Neural cell (in vitro differentiated cells): Measurements from ENCODE around the gene REXO1. TPM values are rescaled to one million over a fixed set of nuclear protein-coding genes. Genes with fewer than 3 reads are reported as not detected.
A peak's percentile ranks its signal among the peaks of the same experiment; 100 is the strongest.

Experiments used
- H2AFZ ChIP-seq: fragments of 200-600, 300-800 bp; sonication (generic), shearing (Covaris generic); 2 replicates; pipeline ENCODE4 v1.6.0; 2014; ENCODE audit warnings: low read depth, mild to moderate bottlenecking, antibody characterized with exemption, low read length, moderate library complexity
- H3F3A ChIP-seq: fragments of 200-600 bp; shearing (Covaris generic); 2 replicates; pipeline ENCODE4 v1.6.1; 2016; ENCODE audit warnings: mild to moderate bottlenecking, moderate library complexity, mixed read lengths, antibody characterized with exemption, low read length; ENCODE audit not compliant: insufficient read depth, poor library complexity, severe bottlenecking
- H3K27ac ChIP-seq: fragments of 200-600, 300-800 bp; sonication (generic), shearing (Covaris generic); 2 replicates; pipeline ENCODE4 v1.5.1; 2014; ENCODE audit warnings: mild to moderate bottlenecking, low read length, moderate library complexity
- H3K27me3 ChIP-seq: fragments of 300-800, 200-600 bp; sonication (generic), shearing (Covaris generic); 2 replicates; pipeline ENCODE4 v1.6.0; 2014; ENCODE audit warnings: mild to moderate bottlenecking, low read depth, low read length, moderate library complexity; ENCODE audit not compliant: insufficient read depth
- H3K36me3 ChIP-seq: fragments of 300-800, 200-600 bp; sonication (generic), shearing (Covaris generic); 2 replicates; pipeline ENCODE4 v1.5.1; 2014; ENCODE audit warnings: mild to moderate bottlenecking, antibody characterized with exemption, low read length, moderate library complexity; ENCODE audit not compliant: insufficient read depth
- H3K4me2 ChIP-seq: fragments of 300-800, 200-600 bp; sonication (generic), shearing (Covaris generic); 2 replicates; pipeline ENCODE4 v1.6.0; 2014; ENCODE audit warnings: mild to moderate bottlenecking, low read length
- H3K4me3 ChIP-seq: fragments of 300-800, 200-600 bp; sonication (generic), shearing (Covaris generic); 2 replicates; pipeline ENCODE4 v1.5.1; 2014; ENCODE audit warnings: mild to moderate bottlenecking, low read length, moderate library complexity
- H3K79me2 ChIP-seq: fragments of 200-600 bp; shearing (Covaris generic); replicated peaks from 2 replicates; pipeline ENCODE4 v1.6.0; 2014; ENCODE audit warnings: mild to moderate bottlenecking, low read length, moderate library complexity; ENCODE audit not compliant: insufficient read depth
- H3K9ac ChIP-seq: fragments of 300-800, 200-600 bp; sonication (generic), shearing (Covaris generic); 2 replicates; pipeline ENCODE4 v1.6.1; 2016; ENCODE audit warnings: mild to moderate bottlenecking, low read length, mixed read lengths
- H3K9me2 ChIP-seq: fragments of 200-600 bp; shearing (Covaris generic); 2 replicates; pipeline ENCODE4 v1.6.1; 2016; ENCODE audit warnings: mild to moderate bottlenecking, low read length, mixed read lengths; ENCODE audit not compliant: insufficient read depth
- H3K9me3 ChIP-seq: fragments of 200-600, 300-800 bp; sonication (generic), shearing (Covaris generic); 2 replicates; pipeline ENCODE4 v1.6.1; 2016; ENCODE audit warnings: mild to moderate bottlenecking, mixed run types, low read length, moderate library complexity, mixed read lengths
- H4K20me1 ChIP-seq: fragments of 200-600 bp; shearing (Covaris generic); 2 replicates; pipeline ENCODE4 v1.6.1; 2016; ENCODE audit warnings: mild to moderate bottlenecking, mixed run types; ENCODE audit not compliant: insufficient read depth
- CTCF ChIP-seq: fragments of 450-650 bp; IDR thresholded peaks from 2 replicates; pipeline ENCODE4 v1.5.1; 2014; ENCODE audit warnings: antibody characterized with exemption, mild to moderate bottlenecking, moderate library complexity; ENCODE audit not compliant: poor library complexity, severe bottlenecking
- EP300 ChIP-seq: fragments of 450-650 bp; conservative IDR thresholded peaks from 2 replicates; pipeline ENCODE4 v1.6.1; 2014; ENCODE audit warnings: antibody characterized with exemption, mild to moderate bottlenecking, moderate library complexity; ENCODE audit not compliant: poor library complexity, severe bottlenecking
- MXI1 ChIP-seq: fragments of 450-650 bp; conservative IDR thresholded peaks from 2 replicates; pipeline ENCODE4 v1.6.1; 2014; ENCODE audit warnings: antibody characterized with exemption, mild to moderate bottlenecking; ENCODE audit not compliant: poor library complexity, severe bottlenecking
- POLR2AphosphoS5 ChIP-seq: IDR thresholded peaks from 2 replicates; pipeline ENCODE4 v1.6.1; 2012
- RAD21 ChIP-seq: fragments of 450-650 bp; conservative IDR thresholded peaks from 2 replicates; pipeline ENCODE4 v1.6.1; 2014; ENCODE audit warnings: antibody characterized with exemption, mild to moderate bottlenecking, moderate library complexity
- SMC3 ChIP-seq: fragments of 450-650 bp; conservative IDR thresholded peaks from 2 replicates; pipeline ENCODE4 v1.6.1; 2014; ENCODE audit warnings: antibody characterized with exemption, mild to moderate bottlenecking, moderate library complexity; ENCODE audit not compliant: poor library complexity
- polyA plus RNA-seq: library from polyadenylated mRNA; depleted of rRNA; stranded (reverse); fragments of >200 nt; gene quantifications from 2 replicates; pipeline ENCODE4 v1.2.3, GENCODE V29; 2014

REXO1 gene
- polyA plus RNA-seq, 1 donor from 2014 or later, result 9.2 TPM

GRCh38 chr19:1849132-1849474 lies 820 bp upstream of the REXO1 start:
- H3K9ac ChIP-seq, result no peak overlapping the region

GRCh38 chr19:1847684-1848398 lies 442 bp downstream of the REXO1 start:
- no peaks in the 10 kb centered on the region for H3K36me3 ChIP-seq
- no peak for TF ChIP-seq POLR2AphosphoS5
- TF ChIP-seq EP300, result no peak
- peak; percentile 36 for TF ChIP-seq MXI1
- H3K4me2 ChIP-seq, result peak overlapping the region; percentile 94
- peak overlapping the region; percentile 96 for H3K4me3 ChIP-seq
- H3K9me3 ChIP-seq, result no peaks in the 10 kb centered on the region
- H3K27ac ChIP-seq, result peak overlapping the region; percentile 91
- no peaks in the 10 kb centered on the region for H4K20me1 ChIP-seq
- peaks cover 32% of the 10 kb centered on the region for H3K79me2 ChIP-seq
- H3K9ac ChIP-seq, result peak overlapping the region; percentile 93
- no peaks in the 10 kb centered on the region for H3F3A ChIP-seq
- H3K27me3 ChIP-seq, result no peaks in the 10 kb centered on the region
- no peaks in the 10 kb centered on the region for H3K9me2 ChIP-seq
- H2AFZ ChIP-seq, result no peak overlapping the region

More at GRCh38 chr19:1849132-1849474, 820 bp upstream of the REXO1 start:
- H3K27me3 ChIP-seq, result no peaks in the 10 kb centered on the region
- H2AFZ ChIP-seq, result no peak overlapping the region
- H3K79me2 ChIP-seq, result peaks cover 31% of the 10 kb centered on the region
- no peaks in the 10 kb centered on the region for H3K9me2 ChIP-seq
- H3K9me3 ChIP-seq, result no peaks in the 10 kb centered on the region
- peak overlapping the region; percentile 96 for H3K4me3 ChIP-seq
- H3K27ac ChIP-seq, result no peak overlapping the region
- H3K36me3 ChIP-seq, result no peaks in the 10 kb centered on the region
- H4K20me1 ChIP-seq, result no peaks in the 10 kb centered on the region
- H3K4me2 ChIP-seq, result no peak overlapping the region
- no peaks in the 10 kb centered on the region for H3F3A ChIP-seq
- no peak for TF ChIP-seq RAD21

GRCh38 chr19:1847348-1847683 lies 967 bp downstream of the REXO1 start:
- no peaks in the 10 kb centered on the region for H3F3A ChIP-seq
- H4K20me1 ChIP-seq, result no peaks in the 10 kb centered on the region
- peak overlapping the region; percentile 94 for H3K4me2 ChIP-seq
- no peaks in the 10 kb centered on the region for H3K9me3 ChIP-seq
- TF ChIP-seq CTCF (no peak), SMC3 (no peak)
- peak overlapping the region; percentile 96 for H3K4me3 ChIP-seq
- peak overlapping the region; percentile 93 for H3K9ac ChIP-seq
- no peaks in the 10 kb centered on the region for H3K9me2 ChIP-seq
- peak overlapping the region; percentile 91 for H3K27ac ChIP-seq
- H3K36me3 ChIP-seq, result no peaks in the 10 kb centered on the region
- peaks cover 32% of the 10 kb centered on the region for H3K79me2 ChIP-seq
- no peak overlapping the region for H2AFZ ChIP-seq
- H3K27me3 ChIP-seq, result no peaks in the 10 kb centered on the region

GRCh38 chr19:1846517-1847204 lies 1.6 kb downstream of the REXO1 start:
- Histone ChIP-seq H4K20me1 (no peaks in the 10 kb centered on the region), H3K9me2 (no peaks in the 10 kb centered on the region), H3K27me3 (no peaks in the 10 kb centered on the region), H3K9me3 (no peaks in the 10 kb centered on the region), H3F3A (no peaks in the 10 kb centered on the region), H3K36me3 (no peaks in the 10 kb centered on the region), H3K9ac (peak overlapping the region; percentile 93), H3K4me2 (peak overlapping the region; percentile 94), H3K79me2 (peaks cover 32% of the 10 kb centered on the region), H3K27ac (no peak overlapping the region), H2AFZ (no peak overlapping the region), H3K4me3 (peak overlapping the region; percentile 96)
- TF ChIP-seq EP300 (no peak), RAD21 (no peak)
